Panc1 (cell line): Measurements from ENCODE around the gene ALOX5.
"Not testable (repeated sequence)": the region's sequence is repeated elsewhere in the genome, so short reads cannot be mapped to it uniquely, and the experiment has no call there.

Source experiments
- CTCF ChIP-seq: fragments of 450-650 bp; IDR thresholded peaks from 2 replicates; pipeline ENCODE4 v1.5.1; 2017; ENCODE audit warnings: mild to moderate bottlenecking
- POLR2AphosphoS5 ChIP-seq: IDR thresholded peaks from 2 replicates; pipeline ENCODE4 v1.6.1; 2012; ENCODE audit warnings: mild to moderate bottlenecking, low read depth, low read length, moderate library complexity
- REST ChIP-seq, 2 experiments: IDR thresholded peaks; 2 replicates each; pipeline ENCODE4 v1.6.1; 2011 to 2012; ENCODE audit warnings: low read depth in 2 of 2, control low read depth in 1 of 2, low read length in 1 of 2, mild to moderate bottlenecking in 1 of 2, moderate library complexity in 1 of 2; ENCODE audit not compliant: insufficient read depth in 1 of 2
- SIN3A ChIP-seq: IDR thresholded peaks from 2 replicates; pipeline ENCODE4 v1.6.1; 2012; ENCODE audit warnings: low read depth, mild to moderate bottlenecking, low read length, moderate library complexity, borderline replicate concordance; ENCODE audit not compliant: insufficient read depth
- TCF7L2 ChIP-seq: IDR thresholded peaks from 2 replicates; pipeline ENCODE4 v1.6.1; 2011; ENCODE audit warnings: mild to moderate bottlenecking, low read depth, low read length, inconsistent platforms

GRCh38 chr10:45346652-45347335 is 27.2 kb upstream of the ALOX5 start:
- not testable (repeated sequence) for TF ChIP-seq CTCF; TCF7L2; POLR2AphosphoS5; SIN3A; REST (IDR thresholded peaks at IDR 0.05; ENCODE audit: insufficient read depth in 1 of 2, low read depth in 2 of 2, low read length in 1 of 2)
